ENCODE measurements around the gene ATP5F1E.
A peak's percentile ranks its signal among the peaks of the same experiment; 100 is the strongest.

Gene ATP5F1E

DNA sequence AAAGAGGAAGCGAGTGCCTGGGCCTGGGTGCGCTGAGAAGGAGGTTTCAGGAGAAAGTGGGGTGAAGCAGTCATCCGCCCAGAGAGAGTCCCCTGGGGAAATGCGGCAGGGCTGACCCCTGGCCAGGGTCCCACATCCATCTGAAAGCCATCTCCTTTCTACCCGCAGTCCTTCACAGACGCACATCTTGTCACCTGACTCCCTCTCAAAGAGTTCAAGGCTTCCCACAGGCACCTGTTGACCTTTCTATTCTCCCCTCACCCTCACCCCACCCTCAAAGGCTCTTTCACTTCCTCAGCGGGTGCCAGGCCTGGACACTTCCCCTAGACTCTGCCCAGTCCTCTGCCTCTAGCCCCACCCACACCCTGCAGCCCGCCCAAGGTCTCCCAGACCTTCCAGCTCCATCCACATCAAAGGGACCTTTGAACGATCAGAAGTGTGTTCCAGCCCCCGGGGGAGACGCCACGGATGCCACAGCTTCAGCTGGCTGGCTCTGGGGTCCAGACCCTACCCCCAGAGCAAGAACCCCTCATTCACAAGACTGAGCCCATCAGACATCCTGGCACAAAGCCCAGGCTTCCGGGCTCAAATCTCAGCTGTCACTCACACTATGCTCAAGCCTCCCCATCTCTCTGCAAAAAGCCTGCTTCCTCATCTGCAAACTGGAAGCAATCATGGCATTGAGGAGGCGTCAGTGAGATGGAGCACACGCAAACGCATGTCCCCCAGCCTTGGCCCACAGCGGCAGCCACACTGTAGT, 27.2 kb downstream of the ATP5F1E start:
- DNase-seq = peak; percentile 14

DNA sequence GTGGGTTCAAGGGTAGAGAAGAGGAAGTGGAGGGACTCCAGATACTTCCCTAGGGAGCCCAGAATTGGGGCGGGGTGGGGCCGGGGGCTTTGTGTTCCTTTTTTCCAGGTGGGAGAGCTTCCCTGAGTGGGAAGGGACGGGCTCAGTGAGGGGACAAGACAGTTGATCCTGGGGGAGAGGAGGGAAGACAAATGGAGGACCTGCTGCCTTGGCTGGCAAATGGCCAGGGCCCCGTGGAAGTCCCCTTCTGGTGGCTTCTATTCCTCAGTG, 27.7 kb downstream of the ATP5F1E start:
- DNase-seq = no peak

DNA sequence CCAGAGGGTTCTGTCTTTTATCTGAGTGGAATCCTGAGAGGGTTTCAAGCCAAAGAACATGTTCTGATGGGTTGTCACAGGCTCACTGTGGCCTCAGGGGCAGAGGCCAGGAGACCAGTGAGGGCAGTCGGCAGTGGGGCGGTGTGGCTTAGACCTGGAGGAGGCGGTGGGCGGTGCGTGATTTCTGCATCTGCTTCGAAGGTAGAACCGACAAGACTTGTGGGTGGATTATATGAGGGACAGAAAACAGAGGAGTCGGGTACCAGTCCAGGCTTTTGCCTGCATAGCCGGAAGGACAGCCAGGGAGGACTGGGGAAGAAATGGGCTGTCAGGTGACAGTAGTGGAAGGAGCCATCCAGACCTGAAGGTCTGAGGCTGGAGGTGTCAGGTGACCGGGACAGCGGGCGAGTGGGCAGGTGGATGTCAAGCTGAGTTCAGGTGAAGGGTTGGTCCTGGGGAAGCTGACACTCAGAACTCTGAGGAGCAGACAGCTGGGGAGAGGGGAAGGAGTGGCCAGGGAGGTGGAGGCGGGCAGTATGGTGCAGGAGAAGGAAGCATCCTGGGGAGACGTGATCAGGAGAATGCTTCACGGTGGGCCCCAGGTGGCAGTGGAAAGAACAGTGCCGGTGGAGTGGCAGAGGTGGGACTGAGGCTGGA, 28.2 kb downstream of the ATP5F1E start:
- no peak for DNase-seq

DNA sequence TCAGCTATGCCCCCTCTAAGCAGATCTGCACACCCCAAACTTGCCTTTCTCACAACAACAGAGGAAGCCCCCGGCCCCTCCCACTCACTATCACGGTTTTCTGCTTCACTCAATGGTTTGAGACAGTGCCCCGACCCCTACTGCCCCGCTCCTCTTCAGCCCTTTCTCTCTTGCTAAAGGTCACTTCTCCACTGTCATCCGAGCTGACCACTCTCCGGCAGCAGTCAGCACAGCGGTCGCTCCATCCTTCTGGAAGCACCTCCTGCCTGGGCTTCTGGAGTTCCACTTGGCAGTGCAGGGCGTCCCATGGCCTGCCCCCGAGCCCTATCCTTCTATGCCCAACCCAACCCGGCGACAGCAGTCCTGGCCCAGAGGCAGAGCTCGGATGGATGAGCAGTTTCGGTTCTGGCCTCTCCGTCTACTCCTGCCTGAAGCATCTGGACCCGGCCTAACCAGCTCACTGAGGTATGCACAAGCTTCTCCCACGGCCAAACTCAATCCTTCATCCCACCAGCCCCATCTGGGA, 29.2 kb downstream of the ATP5F1E start:
- no peak for DNase-seq

DNA sequence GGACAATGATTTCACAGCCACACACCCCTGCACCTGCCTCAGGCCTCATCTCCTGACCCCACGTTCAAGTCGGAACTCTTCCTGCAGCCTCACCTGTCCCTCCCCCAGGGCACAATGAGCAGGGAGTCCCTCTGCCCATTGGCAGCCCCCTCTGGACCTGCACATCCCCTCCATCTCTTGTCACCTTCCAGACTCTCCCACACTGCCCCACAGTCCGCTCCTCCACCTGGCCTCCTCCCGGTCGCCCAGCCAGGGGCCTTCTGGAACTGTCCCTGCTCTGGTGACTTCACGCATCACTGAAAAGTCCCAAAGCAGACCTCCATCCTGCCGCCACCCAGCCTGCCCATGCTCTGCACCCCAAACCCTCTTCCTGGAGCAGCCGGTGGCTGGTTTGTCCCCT, 29.7 kb downstream of the ATP5F1E start:
- no peak for DNase-seq

DNA sequence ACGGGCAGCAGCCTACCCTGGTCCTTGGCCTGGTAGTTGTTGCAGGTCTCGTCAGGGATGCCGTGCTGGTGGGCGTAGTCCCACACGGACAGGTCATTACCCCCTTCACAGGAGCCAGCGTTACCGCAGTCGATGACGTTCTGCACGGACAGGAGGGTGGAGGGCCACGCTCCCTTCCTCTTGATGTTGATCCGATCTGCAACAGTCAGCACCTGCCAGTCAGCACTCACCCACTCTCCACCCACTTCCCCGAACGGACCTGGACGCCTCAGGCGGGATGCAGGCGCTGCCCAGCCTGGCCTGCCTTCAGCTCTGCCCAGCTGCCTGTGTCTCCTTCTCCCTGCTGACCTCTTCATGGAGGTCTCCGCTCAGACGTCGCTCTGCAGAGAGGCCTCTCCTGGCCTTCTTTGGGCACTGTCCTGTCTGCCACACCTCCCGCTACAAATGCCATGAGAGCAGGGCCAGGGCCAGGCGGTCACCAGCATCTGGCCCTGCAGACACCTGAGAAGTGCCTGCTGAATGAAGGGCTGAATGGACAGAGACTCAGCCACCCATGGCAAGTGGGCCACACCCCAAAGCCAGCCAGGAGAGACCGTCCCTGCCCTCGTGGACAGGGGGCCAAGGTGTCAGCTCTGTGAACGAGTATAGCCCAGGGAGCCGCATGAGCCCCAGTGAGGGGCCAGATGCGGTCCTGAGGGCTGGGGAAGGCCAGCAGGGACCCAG, 30.5 kb downstream of the ATP5F1E start:
- DNase-seq = no peak

DNA sequence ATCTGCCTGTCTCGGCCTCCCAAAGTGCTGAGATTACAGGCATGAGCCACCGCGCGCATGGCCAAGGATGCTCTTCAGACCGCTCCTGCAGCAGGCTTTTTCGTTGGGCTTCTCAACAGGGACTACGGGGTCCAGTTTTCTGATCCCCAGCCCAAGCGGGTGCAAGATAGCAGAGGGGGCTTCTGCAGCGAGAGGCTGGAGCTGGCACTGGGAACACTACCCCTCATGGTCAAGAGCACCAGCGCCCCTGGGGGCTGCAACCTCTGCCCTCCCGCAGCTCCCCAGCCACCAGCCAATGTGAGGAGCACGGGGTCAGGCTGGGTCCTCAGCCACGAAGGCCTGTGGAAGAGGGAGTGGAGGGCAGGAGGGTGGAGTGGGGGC, 31.1 kb downstream of the ATP5F1E start:
- DNase-seq = no peak

DNA sequence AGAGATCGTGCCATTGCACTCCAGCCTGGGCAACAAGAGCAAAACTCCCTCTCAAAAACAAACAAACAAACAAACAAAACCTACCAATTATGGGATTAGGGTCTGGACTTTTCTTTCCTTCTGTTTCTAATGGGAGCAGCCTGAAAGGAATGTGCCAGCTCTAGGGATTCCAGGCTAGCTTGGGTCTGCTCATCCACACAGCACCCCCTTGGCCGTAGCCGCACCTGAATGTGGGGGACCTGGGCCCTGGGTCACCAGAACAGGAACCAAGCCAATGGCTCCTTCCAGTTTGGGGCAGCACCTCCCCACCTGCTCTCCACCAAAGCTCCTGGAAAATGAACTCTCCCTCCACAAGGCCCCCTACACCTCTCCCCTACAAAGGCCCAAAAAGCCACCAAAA, 31.8 kb downstream of the ATP5F1E start:
- DNase-seq = no peak

DNA sequence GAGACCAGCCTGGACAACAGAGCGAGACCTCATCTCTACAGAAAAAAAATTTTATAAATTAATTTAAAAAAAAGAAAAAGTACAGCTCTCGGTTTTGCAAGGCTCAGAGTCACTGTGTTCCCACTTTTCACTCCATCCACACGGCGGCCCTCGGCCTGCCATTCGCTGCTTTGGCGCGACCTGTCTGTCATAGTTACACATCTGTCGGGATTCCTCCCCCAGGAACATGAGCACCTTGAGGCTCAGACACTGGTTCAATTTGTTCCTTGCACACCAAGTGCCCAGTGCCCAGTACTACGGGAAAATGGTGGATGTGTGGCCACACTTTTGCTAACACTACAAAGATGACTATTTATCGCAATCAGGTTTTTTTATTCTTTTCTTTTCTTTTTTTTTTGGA, 33.5 kb downstream of the ATP5F1E start:
- no peak for DNase-seq

DNA sequence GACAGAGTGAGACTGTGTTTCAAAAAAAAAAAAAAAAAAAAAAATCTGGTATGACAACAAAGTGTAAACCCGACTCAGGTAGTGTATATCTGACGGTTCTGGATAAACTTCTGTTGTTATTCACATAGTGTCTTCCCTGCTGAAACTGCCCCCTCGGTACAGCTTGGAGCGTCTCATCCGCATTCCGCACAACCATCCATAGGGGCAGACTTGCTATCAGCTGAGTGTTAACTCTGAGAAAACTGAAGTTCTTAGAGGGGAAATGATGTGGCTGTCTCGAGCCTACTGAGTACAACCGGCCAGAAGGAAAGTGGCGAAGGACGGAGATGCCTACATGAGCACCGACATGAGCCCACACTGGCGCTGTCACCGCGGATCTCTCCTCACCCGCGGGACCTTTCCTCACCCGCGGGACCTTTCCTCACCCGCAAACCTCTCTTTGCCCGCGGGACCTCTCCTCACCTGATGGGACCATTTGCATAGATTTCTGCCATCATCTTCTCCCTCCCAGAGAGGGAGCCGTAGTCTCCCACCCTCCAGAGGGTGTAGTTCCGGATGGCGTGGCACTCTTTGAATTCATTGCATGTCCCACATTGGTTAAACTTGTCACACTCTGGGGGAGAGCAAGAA, 34.9 kb downstream of the ATP5F1E start:
- DNase-seq = no peak

DNA sequence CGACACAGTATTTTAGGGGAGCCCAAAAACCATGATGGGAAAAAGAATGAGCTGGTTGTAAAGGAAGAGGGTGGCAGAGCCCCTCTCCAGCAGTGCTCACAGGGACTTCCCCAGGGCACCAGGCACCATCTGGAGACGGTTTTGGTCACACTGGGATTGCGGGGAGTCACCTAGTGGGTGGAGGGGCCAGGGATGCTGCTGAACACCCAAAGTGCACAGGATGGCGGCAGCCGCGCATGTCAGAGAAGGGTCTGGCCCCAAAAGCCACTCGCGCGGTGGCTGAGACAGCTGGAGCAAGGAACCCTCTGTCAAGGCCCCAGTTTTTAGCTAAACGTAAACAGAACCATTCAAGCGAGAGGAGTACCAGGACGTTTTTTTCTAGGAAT, 35.9 kb downstream of the ATP5F1E start:
- no peak for DNase-seq

DNA sequence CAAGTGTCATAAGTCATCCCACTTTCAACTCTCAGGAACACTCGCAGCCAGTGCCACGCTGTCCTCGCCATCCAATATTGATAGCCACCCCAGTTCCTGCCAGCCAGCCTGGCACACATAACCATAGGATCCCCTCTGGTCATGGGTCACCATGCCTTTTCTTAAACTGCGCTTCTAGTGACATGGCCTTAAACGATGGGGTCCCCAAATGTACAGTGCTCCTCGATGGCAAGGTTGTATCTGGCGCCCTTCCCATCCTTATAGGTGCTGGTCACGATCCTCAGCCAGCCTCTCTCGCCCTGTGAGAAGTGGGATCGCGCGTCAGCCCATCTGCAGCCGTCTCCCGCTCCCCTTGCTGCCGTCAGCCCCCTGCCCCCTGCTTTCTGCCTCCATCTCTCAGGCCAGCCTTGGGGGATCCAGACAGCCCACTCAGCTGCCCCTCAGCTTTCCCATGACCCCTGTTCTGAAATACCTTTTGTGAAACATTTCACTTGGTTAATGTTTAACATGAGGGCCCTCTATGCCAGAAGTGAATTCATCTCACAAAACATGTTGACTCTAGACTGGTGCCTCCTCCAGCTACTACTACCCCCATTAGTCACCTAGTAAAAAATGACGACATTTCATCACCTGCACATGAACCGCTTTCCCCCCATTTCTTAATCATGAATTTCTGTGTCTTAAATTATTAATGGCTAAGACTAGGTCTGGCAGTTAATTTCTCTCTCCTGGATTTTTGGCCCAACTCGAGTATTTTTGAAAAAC, 36.5 kb downstream of the ATP5F1E start:
- no peak for DNase-seq

DNA sequence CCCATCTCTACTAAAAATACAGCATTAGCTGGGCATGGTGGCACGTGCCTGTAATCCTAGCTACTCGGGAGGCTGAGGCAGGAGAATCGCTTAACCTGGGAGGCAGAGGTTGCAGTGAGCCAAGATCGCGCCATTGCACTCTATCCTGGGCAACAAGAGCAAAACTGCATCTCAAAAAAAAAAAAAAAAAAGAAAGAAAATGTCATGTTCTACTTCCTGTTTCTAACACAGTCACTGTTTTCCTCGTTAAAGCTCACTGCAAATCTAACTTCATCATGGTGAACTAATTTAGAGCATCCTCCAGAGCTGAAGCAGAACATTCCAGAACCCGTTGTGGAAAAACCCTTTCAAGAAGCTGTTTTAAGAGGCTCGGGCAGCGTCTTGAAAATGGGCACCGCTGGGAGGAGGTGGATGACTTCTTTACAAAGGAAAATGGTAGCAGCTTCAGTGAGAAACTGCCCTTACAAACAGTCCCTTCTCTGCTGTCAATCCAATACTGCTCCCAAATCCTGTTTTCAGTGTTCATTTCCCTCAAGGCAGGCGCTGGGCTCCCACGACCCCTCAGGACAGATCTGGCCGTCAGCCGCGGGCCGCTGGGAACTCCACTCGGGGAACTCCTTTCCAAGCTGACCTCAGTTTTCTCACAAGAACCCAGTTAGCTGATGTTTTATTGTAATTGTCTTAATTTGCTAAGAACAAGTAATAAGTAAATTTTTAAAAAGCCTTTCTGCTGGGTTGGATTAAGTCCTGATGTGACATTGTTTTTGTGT, 37.6 kb downstream of the ATP5F1E start:
- no peak for DNase-seq

DNA sequence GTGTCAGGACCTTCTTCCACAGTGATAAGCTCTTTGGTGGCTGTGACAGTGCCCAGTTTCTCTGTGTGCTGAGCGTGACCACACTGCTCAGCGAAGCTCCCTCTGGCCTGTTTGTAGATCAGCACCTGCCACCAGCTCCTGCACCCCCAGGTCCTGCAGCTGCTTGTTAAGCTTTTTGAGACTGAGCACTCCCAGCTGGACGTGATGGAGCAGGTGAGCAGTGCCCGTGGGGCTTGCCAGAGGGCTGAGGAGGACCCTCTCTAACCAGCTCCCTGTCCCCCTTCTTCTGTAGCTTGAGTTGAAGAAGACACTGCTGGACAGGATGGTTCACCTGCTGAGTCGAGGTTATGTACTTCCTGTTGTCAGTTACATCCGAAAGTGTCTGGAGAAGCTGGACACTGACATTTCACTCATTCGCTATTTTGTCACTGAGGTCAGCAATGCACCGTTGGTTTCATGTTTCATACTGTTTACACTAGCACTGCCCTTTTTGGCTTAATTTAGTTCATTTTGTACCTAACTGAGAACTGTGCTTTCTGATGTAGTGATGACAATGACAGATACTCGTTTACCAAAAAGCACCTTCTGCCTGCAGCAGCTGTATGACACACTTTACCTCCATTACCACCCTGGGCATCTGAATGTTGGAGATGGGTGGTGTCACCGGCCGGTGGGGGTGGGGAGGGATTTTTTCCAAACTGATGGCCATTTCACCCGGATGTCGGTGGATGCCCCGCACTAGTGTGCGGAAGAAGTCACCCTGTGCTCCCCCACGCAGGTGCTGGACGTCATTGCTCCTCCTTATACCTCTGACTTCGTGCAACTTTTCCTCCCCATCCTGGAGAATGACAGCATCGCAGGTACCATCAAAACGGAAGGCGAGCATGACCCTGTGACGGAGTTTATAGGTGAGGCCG, 38.5 kb downstream of the ATP5F1E start:
- DNase-seq = no peak

DNA sequence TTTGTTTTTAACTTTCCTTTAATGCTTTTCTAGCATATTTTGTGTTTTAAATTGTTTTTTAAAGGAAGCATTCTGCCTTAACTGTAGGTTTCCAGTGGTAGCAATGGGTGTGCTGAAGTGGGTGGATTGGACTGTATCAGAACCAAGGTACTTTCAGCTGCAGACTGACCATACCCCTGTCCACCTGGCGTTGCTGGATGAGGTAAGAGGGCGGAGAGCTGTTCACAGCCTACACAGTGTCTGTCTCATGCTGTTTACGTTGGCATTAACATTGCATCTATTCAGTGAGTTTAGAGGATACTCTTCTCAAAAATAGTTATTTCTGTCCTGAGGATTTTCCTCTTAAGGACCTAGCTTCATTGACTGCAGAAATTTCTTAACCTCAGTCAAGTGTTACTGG, 39.2 kb downstream of the ATP5F1E start:
- no peak for DNase-seq

DNA sequence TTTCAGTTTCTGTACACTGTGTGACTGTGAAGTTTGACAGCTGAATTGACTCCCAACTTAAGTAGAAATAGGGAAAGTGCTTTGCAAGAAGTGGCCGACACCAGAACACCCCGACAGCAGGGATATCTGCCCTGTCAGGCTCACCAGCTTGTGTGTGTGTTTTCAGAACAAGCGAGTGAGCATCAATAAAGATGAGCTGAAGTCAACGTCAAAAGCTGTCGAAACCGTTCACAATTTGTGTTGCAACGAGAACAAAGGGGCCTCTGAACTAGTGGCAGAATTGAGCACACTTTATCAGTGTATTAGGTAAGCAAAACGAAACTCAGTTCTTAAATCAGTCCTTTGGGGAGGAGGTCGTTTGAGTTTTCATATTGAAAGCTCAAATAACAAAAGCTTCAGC, 40.4 kb downstream of the ATP5F1E start:
- no peak for DNase-seq

DNA sequence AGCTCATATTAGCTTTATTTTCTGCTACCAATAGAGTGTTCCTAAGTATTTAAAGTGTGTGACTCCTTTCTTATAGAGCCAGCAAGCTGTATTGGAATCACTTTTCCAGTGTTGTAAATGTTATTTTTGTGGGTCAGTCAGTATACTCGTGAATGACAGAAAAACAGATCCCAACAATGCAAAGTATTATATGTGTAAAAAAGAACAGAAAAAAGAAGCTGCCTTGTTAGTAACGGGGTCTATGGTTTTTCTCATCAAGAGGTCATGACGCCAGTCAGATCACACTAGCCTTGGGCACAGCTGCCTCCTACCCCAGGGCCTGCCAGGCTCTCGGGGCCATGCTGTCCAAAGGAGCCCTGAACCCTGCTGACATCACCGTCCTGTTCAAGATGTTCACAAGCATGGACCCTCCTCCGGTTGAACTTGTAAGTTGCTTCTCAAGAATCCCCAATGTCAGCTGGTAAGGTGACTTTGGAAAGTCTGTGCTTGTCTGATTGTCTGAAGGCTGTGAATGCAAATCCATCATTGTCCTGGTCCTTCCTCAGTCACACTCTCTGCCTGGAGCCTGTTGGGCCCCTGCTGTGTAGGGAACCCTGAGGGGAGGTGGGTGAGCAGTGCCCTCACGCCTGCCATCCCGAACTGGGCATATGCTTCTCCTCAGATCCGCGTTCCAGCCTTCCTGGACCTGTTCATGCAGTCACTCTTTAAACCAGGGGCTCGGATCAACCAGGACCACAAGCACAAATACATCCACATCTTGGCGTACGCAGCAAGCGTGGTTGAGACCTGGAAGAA, 41.3 kb downstream of the ATP5F1E start:
- DNase-seq = no peak

DNA sequence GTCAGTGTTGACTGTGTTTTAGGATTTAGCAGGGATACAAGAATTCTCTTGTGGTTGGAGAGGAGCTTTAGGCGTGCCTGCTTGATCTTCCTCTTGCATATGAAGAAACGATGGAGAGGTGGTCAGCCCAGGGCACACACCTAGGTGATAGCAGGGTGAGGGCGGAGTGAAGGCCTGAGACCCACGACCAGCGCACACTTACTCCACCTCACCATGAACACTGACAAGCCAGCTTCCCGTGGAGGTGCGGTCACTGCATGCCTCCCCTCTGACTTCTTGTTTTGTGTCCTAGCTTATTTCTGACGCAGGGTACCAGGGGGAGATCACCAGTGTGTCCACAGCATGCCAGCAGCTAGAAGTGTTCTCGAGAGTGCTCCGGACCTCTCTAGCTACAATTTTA, 42.9 kb downstream of the ATP5F1E start:
- DNase-seq = no peak

DNA sequence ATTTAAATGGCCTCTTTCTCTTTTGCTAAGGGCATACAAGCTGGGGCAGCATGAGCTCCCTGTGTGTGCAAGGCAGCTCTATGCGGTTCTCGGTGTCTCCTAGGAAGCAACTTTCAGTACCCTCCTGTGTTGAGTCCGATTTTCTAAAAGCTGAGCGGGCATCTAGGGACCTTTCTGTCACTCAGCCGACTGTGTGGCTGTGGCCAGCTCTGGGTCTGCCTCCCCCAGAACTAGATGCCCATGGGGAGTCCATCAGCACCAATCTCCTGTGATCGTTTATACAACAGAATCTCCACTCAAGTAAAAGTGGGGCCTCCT, 43.6 kb downstream of the ATP5F1E start:
- no peak for DNase-seq

DNA sequence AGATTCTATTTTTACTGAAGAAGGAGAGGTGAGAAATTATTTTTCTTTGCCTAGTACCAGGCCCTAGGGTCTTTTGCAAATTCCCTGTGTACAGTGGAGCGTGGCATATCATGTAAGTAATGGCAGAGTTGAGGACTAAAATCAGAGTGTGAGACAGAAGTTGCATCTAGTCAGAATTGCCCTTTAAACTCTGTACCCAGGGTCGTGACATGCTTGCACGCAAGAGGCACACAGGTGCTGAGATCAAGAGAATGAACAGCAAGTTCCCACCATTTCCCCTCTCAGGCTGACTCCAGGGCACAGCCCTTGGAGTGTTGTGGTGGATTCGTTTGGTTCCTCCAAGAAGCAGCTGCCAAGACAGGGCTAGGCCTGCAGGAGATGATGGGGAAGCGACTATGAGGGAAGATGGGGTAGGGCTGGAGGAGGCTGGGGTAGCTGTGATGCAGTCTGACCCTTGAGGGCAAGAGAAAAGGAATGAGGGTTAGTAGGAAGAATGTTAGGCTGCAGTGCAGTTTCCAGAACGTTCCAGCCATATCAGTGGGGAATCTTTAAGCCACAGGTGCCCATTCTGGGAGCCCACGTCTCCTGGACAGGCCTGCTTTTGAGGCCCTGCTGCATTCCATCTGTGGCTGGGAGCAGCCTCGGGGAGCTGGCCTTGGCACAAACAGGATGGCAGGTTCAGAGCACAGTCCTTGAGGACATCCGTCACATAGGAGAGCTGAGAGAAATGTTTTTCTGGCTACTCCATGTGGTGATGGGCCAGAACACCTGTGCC, 44.2 kb downstream of the ATP5F1E start:
- no peak for DNase-seq
